Neural cell (in vitro differentiated cells): ENCODE results near the gene NFIX.

Experiments
- CTCF ChIP-seq: fragments of 450-650 bp; IDR thresholded peaks from 2 replicates; pipeline ENCODE4 v1.5.1; 2014; ENCODE audit warnings: antibody characterized with exemption, mild to moderate bottlenecking, moderate library complexity; ENCODE audit not compliant: poor library complexity, severe bottlenecking
- POLR2AphosphoS5 ChIP-seq: IDR thresholded peaks from 2 replicates; pipeline ENCODE4 v1.6.1; 2012
- REST ChIP-seq: IDR thresholded peaks from 2 replicates; pipeline ENCODE4 v1.6.1; 2012; ENCODE audit warnings: borderline replicate concordance
- TAF1 ChIP-seq: IDR thresholded peaks from 2 replicates; pipeline ENCODE4 v1.6.1; 2012; ENCODE audit warnings: low read depth

GRCh38 chr19:13095393-13095784 lies 100.1 kb downstream of the NFIX start:
- no peak for TF ChIP-seq TAF1
- no peak for TF ChIP-seq CTCF
- no peak for TF ChIP-seq POLR2AphosphoS5
- TF ChIP-seq REST: no peak
